DMS114 treated with DMSO at 0.1 percent for 48 hours (cell line): ENCODE results near the gene ARL6IP6.

Experiments
- DNase-seq: peaks from one replicate; lab custom pipeline; 2025; ENCODE audit not compliant: unreplicated experiment; lab: John Stamatoyannopoulos, UW

The ARL6IP6 gene

DNA sequence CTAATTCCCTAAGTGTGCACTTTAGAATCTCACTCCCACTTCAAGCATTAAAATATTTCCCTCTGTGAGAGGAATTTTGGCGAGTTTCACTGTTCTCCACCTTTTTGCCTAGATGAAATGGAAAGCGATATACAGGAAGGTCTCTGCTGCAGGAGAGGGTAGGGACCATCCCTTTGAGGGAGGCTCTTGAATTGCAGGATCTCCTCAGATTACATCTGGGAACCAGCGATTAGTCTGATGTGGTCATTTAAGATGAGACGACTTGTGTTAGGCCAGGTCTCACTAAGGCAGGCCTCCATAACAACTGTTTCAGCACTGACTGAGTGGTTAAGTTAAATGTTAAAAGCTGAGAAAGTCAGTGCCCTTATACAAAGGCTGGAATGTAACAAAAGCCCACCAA lies 74.6 kb downstream of the ARL6IP6 start:
- no peak for DNase-seq

DNA sequence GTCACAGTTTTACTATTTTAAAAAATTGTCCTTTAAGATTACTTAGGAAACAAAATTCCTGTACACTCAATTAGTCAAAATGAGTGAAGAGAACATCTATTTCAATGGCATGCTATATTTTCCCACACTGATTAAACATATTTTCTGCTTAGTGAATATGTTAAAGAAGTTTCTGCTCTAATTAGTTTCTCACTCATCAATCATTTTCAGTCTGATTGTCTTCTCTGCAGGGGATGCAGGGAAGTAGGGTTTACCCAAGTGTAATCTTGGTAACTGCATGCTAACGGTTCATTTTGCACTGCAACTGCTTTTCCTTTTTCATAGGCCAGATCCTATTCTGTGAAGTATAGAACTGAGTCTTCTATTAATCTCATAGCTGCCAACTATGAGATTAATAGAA lies 78.5 kb downstream of the ARL6IP6 start:
- DNase-seq = no peak

DNA sequence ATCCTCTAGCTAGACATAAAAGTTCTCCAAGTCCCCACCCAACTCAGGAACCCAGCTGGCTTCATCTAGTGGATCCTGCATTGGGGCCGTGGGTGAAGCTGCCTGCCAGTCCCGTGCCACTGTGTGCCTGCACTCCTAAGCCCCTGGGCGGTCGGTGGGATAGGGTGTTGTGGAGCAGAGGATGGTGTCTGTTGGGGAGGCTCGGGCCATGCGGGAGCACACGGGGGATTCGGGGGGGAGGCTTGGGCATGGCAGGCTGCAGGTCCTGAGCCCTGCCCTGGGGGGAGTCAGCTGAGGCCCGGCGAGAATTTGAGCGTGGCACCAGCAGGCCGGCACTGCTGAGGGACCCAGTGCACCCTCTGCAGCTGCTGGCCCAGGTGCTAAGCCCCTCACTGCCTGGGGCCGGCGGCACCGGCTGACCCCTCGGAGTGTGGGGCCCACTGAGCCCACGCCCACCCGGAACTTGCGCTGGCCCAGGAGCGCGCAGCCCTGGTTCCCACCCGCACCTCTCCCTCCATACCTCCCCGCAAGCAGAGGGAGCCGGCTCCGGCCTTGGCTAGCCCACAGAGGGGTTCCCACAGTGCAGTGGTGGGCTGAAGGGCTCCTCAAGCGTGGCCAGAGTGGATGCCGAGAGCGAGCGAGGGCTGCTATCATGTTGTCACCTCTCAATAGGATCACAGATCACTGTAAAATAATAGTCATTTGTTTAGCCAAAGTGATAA lies 86.4 kb downstream of the ARL6IP6 start:
- no peak for DNase-seq

DNA sequence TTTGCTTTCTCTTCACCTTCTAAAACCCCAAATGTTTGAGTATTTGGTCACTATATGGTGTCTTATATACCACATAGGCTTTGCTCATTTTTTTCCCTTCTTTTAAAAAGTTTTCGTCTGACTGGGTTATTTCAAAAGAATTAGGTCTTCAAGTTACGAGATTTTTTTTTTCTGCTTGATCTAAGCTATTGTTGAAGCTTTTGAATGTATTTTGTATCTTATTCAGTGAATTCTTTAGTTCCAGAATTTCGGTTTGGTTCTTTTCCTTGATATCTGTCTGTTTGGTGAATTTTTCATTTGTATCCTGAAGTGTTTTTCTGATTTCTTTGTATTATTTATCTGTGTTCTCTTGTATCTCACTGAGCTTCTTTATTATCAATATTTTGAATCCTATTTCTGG lies 93.5 kb downstream of the ARL6IP6 start:
- DNase-seq = no peak
